ENCODE data around the gene UQCRC2. TPM values are rescaled to one million over a fixed set of nuclear protein-coding genes. Genes with fewer than 3 reads are reported as not detected.

Gene UQCRC2
- total RNA-seq, 1 experiment from 2014 or later = 249 TPM

GRCh38 chr16:22007159-22007508 lies 54.0 kb downstream of the UQCRC2 start:
- ATAC-seq (peak; percentile 25), DNase-seq (ENCODE audit: low read depth, low spot score) (no peak)
- intact Hi-C loops (cut with micrococcal nuclease) = loop anchor here (2.0 to 10.0 kb wide), 2 partner anchors 70 to 288 kb away; partner anchors contain the start of gene POLR3E
- BruUV-seq (replicated peaks) = no TSS peak
- H4K20me1 ChIP-seq (ENCODE audit: insufficient read depth) = no peaks in the 10 kb centered on the region
- H3K27ac ChIP-seq (ENCODE audit: low read depth, low read length) = peak overlapping the region; percentile 85
- H3K4me2 ChIP-seq (ENCODE audit: low read length) = peak overlapping the region; percentile 98
- no peaks in the 10 kb centered on the region for H3K27me3 ChIP-seq (ENCODE audit: insufficient read depth, low read length)
- H3K9ac ChIP-seq (ENCODE audit: low read length) = peak overlapping the region; percentile 80
- peak overlapping the region; percentile 48 for H2AFZ ChIP-seq (ENCODE audit: low read depth, low read length, poor library complexity, severe bottlenecking)
- H3K4me3 ChIP-seq (replicated peaks in 1 of 2; ENCODE audit: low read depth in 1 of 2, low read length in 2 of 2) = peak overlapping the region; percentile 88 to 90
- POLR2A ChIA-PET = interaction anchor here (1.1 kb wide), 1 partner anchor 19 kb away, joined by 8 read pairs; no protein-coding TSS in a partner anchor
- H3K79me2 ChIP-seq (ENCODE audit: insufficient read depth, low read length) = peaks cover 49% of the 10 kb centered on the region
- no peaks in the 10 kb centered on the region for H3K36me3 ChIP-seq (ENCODE audit: control insufficient read depth in 1 of 2, insufficient read depth in 2 of 2, low read length in 2 of 2)
- TF ChIP-seq EGR1 (IDR thresholded peaks at IDR 0.05; ENCODE audit: low read depth) (no peak), SP1 (IDR thresholded peaks at IDR 0.05; ENCODE audit: low read depth) (no peak), ZBTB33 (IDR thresholded peaks at IDR 0.05; ENCODE audit: extremely low read depth, insufficient replicate concordance, low read length) (no peak), TCF7L2 (IDR thresholded peaks at IDR 0.05; ENCODE audit: borderline replicate concordance, extremely low read depth, insufficient read depth, insufficient read length) (no peak), SIN3A (IDR thresholded peaks at IDR 0.05; ENCODE audit: low read depth) (no peak), CTCF (IDR thresholded peaks at IDR 0.05 in 2 of 3, conservative IDR thresholded peaks at IDR 0.05 in 1 of 3; ENCODE audit: borderline replicate concordance in 1 of 3, insufficient read depth in 1 of 3, low read depth in 2 of 3, low read length in 2 of 3) (no peak), EZH2phosphoT487 (IDR thresholded peaks at IDR 0.05; ENCODE audit: borderline replicate concordance) (no peak), ELF1 (IDR thresholded peaks at IDR 0.05; ENCODE audit: borderline replicate concordance, low read depth) (no peak), ATF3 (IDR thresholded peaks at IDR 0.05) (no peak), YY1 (IDR thresholded peaks at IDR 0.05; ENCODE audit: extremely low read depth, insufficient replicate concordance, low read depth, low read length) (no peak), REST (IDR thresholded peaks at IDR 0.05; ENCODE audit: low read depth) (no peak), ZFX (IDR thresholded peaks at IDR 0.05) (no peak)
- no peaks in the 10 kb centered on the region for H3K9me2 ChIP-seq (ENCODE audit: insufficient read depth)
- CTCF ChIA-PET = interaction anchor here (1.0 to 7.6 kb wide), 4 partner anchors 9 to 170 kb away, joined by 4 to 57 read pairs (median 8); no protein-coding TSS in a partner anchor
- RAD21 ChIA-PET (ENCODE audit: low non-redundant PET in 1 of 2, low total read pairs in 2 of 2, uncharacterized antibody in 2 of 2, unreplicated experiment in 2 of 2) = interaction anchor here in 1 of 2 experiments (2.0 kb wide), 1 partner anchor 71 kb away, joined by 6 read pairs; no protein-coding TSS in a partner anchor
- peaks cover 18 to 44% of the 10 kb centered on the region in 2 experiments for H3K4me1 ChIP-seq (ENCODE audit: control insufficient read depth in 1 of 2, insufficient read depth in 2 of 2, low read length in 2 of 2)
- no peaks in the 10 kb centered on the region for H3K9me3 ChIP-seq (ENCODE audit: control insufficient read depth in 1 of 2, insufficient read depth in 1 of 2, low read depth in 1 of 2, low read length in 2 of 2)
